SK-N-MC (cell line): ENCODE measurements around the gene DOK3.

Experiments used
- EZH2 ChIP-seq: fragments of 200-600 bp; sonication (generic); IDR thresholded peaks from one replicate; pipeline ENCODE4 v1.6.1; 2017; ENCODE audit warnings: antibody characterized with exemption
- POLR2AphosphoS5 ChIP-seq: IDR thresholded peaks from 2 replicates; pipeline ENCODE4 v1.6.1; 2012; ENCODE audit warnings: mild to moderate bottlenecking, low read depth, low read length, borderline replicate concordance

- TF ChIP-seq EZH2 (no peak), POLR2AphosphoS5 (no peak)
These were observed 16.6 kb upstream of the DOK3 start for GRCh38 chr5:177526191-177526590.
